Measurements from ENCODE around the gene NAP1L4. TPM values are rescaled to one million over a fixed set of nuclear protein-coding genes. Genes with fewer than 3 reads are reported as not detected.

Gene NAP1L4
- total and polyA plus RNA-seq, 4 donors, result 56.3 to 191 (median 77.3) TPM

DNA sequence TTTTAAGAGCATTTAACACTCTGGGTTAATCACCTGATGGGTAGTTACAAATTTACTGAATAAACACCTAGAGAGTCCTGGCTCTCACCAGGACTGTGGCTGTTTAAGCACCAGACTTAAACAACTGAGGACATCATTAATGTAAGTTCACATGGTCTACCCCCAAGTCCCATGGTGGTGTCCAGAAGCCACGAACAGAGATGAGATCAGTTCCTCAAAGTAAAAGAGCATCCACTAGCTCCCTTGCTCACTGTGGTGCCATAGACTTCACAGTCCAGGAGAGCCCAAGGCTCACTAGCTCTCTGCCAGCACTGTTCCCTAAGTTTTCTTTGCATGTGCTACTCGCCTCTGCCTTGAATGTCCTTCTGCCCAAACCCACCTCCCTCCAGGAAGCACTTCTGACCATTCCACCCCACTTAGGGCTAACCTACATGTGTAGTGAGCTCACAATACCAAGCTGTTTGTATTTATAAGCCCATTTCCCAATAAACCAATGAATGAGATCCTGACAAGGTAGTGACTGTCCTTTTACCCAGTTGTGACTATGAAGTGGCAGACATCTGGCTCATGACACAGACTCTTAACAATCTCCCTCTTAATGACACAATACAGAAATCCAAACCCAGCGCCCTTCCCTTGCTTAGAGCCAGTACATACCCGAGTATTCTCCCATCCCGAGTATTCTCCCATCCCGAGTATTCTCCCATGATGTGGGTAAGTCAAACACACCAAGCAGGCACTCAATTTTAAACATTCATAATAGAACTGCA is 15.7 kb downstream of the NAP1L4 start:
- H3K27me3 ChIP-seq (ENCODE audit: control insufficient read depth in 3 of 3, insufficient read depth in 3 of 3, low read length in 2 of 3), result no peaks in the 10 kb centered on the region
- DNase-seq (no peak), ATAC-seq (ENCODE audit: insufficient read depth, low FRiP score) (no peak)
- H3K4me3 ChIP-seq, result no peak overlapping the region
- 84% methylated on average over 6 of the region's 6 CpGs for WGBS, 2 donors
- H3K4me1 ChIP-seq (ENCODE audit: control insufficient read depth in 5 of 5, insufficient read depth in 5 of 5, low read length in 5 of 5), result peaks cover 0 to 4% (median 0%) of the 10 kb centered on the region in 5 donors
- TF ChIP-seq, protein P1, sequence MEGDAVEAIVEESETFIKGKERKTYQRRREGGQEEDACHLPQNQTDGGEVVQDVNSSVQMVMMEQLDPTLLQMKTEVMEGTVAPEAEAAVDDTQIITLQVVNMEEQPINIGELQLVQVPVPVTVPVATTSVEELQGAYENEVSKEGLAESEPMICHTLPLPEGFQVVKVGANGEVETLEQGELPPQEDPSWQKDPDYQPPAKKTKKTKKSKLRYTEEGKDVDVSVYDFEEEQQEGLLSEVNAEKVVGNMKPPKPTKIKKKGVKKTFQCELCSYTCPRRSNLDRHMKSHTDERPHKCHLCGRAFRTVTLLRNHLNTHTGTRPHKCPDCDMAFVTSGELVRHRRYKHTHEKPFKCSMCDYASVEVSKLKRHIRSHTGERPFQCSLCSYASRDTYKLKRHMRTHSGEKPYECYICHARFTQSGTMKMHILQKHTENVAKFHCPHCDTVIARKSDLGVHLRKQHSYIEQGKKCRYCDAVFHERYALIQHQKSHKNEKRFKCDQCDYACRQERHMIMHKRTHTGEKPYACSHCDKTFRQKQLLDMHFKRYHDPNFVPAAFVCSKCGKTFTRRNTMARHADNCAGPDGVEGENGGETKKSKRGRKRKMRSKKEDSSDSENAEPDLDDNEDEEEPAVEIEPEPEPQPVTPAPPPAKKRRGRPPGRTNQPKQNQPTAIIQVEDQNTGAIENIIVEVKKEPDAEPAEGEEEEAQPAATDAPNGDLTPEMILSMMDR (IDR thresholded peaks at IDR 0.05; ENCODE audit: control extremely low read depth, extremely low read depth), result no peak
- no peak overlapping the region for H3K27ac ChIP-seq (ENCODE audit: low read depth in 1 of 2, low read length in 1 of 2)
- no peak overlapping the region for H3K9ac ChIP-seq (ENCODE audit: insufficient read depth in 1 of 2, low read length in 2 of 2)
- peaks cover 36 to 52% (median 42%) of the 10 kb centered on the region in 4 donors for H3K36me3 ChIP-seq (ENCODE audit: control insufficient read depth in 4 of 4, insufficient read depth in 4 of 4, low read length in 4 of 4)
- H3K9me3 ChIP-seq (ENCODE audit: control insufficient read depth in 4 of 4, insufficient read depth in 3 of 4, low read length in 3 of 4), result no peaks in the 10 kb centered on the region

DNA sequence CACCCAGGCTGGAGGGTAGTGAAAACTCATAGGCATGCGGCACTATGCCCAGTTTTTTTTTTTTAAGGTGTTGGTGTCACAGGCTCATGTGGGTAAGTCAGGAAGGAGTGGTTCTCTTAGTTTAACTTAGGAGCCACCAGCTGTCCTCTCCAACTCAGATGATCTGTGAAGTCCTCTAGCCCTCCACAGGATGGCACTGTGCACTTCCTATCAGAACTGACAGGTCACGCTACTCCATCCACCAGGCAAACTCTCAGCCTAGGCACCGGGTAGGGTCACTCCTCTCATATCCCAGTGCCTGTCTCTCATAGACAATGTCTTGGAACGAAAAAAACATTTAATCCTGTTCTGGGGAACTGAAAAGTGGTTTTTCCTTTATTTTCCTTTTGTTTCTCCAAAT is 16.5 kb downstream of the NAP1L4 start:
- no peak for ATAC-seq (ENCODE audit: insufficient read depth, low FRiP score)
- Histone ChIP-seq H3K9ac (ENCODE audit: insufficient read depth in 1 of 2, low read length in 2 of 2) (no peak overlapping the region), H3K9me3 (ENCODE audit: control insufficient read depth in 4 of 4, insufficient read depth in 3 of 4, low read length in 3 of 4) (no peaks in the 10 kb centered on the region), H3K4me1 (ENCODE audit: control insufficient read depth in 5 of 5, insufficient read depth in 5 of 5, low read length in 5 of 5) (peaks cover 0 to 2% (median 0%) of the 10 kb centered on the region in 5 donors), H3K4me3 (no peak overlapping the region), H3K27me3 (ENCODE audit: control insufficient read depth in 3 of 3, insufficient read depth in 3 of 3, low read length in 2 of 3) (no peaks in the 10 kb centered on the region), H3K27ac (ENCODE audit: low read depth in 1 of 2, low read length in 1 of 2) (no peak overlapping the region), H3K36me3 (ENCODE audit: control insufficient read depth in 4 of 4, insufficient read depth in 4 of 4, low read length in 4 of 4) (peaks cover 40 to 59% (median 48%) of the 10 kb centered on the region in 4 donors)
- no peak for DNase-seq
- TF ChIP-seq, protein P1 (IDR thresholded peaks at IDR 0.05; ENCODE audit: control extremely low read depth, extremely low read depth), result no peak
- WGBS, 2 donors, result 91 to 92% methylated on average over 4 of the region's 4 CpGs

DNA sequence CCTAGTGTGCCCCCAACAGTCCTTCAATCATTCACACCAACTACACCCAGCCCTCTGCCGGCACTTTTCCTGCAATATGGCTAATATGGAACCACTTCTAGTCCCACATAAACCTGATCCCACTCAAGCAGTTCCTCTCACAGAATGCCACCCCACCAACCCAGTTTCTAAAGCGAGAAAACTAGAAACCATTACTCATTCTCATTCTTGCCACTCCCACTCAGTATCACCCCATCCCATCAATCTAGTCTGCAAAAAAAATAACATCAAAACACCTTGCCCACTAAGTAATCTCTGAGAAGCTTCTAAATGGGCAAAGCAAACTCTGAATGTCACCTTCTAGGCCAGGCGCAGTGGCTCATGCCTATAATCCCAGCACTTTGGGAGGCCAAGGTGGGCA is 17.9 kb downstream of the NAP1L4 start:
- Histone ChIP-seq H3K9ac (ENCODE audit: insufficient read depth in 1 of 2, low read length in 2 of 2) (no peak overlapping the region), H3K9me3 (ENCODE audit: control insufficient read depth in 4 of 4, insufficient read depth in 3 of 4, low read length in 3 of 4) (no peaks in the 10 kb centered on the region), H3K27ac (ENCODE audit: low read depth in 1 of 2, low read length in 1 of 2) (no peak overlapping the region), H3K4me3 (no peak overlapping the region), H3K27me3 (ENCODE audit: control insufficient read depth in 3 of 3, insufficient read depth in 3 of 3, low read length in 2 of 3) (no peaks in the 10 kb centered on the region), H3K36me3 (ENCODE audit: control insufficient read depth in 4 of 4, insufficient read depth in 4 of 4, low read length in 4 of 4) (peaks cover 50 to 72% (median 60%) of the 10 kb centered on the region in 4 donors), H3K4me1 (ENCODE audit: control insufficient read depth in 5 of 5, insufficient read depth in 5 of 5, low read length in 5 of 5) (peaks cover 0 to 1% (median 0%) of the 10 kb centered on the region in 5 donors)
- no peak for DNase-seq
- WGBS, 2 donors, result 95% methylated on average over 3 of the region's 3 CpGs
- TF ChIP-seq, protein P1 (IDR thresholded peaks at IDR 0.05; ENCODE audit: control extremely low read depth, extremely low read depth), result no peak
- ATAC-seq (ENCODE audit: insufficient read depth, low FRiP score), result no peak
